HG03108 (cell line): ENCODE data around the gene SUSD5.
"Not testable (repeated sequence)": the region's sequence is repeated elsewhere in the genome, so short reads cannot be mapped to it uniquely, and the experiment has no call there.

Experiments used
- ATAC-seq: cut with Tn5 transposase; IDR thresholded peaks from one replicate; pipeline ENCODE4 v1.9.1; 2021; ENCODE audit warnings: moderate library complexity; ENCODE audit not compliant: unreplicated experiment

The SUSD5 gene

GRCh38 chr3:33196538-33196937, 22.1 kb downstream of the SUSD5 start:
- no peak for ATAC-seq

- ATAC-seq: no peak
These were observed 24.3 kb downstream of the SUSD5 start for GRCh38 chr3:33194303-33194702.

DNA sequence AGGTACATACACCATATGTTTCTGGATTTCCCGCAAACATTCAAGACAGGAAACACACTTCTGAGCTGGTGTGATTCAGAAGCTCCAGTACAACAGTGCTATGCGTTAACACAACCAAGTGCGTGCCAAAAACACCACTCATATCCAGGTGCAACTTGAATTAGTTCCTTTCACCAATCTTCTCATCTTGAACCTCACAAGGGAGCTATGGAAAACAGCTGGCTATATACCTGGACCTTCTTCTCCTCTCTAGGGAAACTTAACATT, 31.3 kb downstream of the SUSD5 start:
- no peak for ATAC-seq

- no peak for ATAC-seq
These were observed 31.9 kb downstream of the SUSD5 start for GRCh38 chr3:33186524-33187367.

DNA sequence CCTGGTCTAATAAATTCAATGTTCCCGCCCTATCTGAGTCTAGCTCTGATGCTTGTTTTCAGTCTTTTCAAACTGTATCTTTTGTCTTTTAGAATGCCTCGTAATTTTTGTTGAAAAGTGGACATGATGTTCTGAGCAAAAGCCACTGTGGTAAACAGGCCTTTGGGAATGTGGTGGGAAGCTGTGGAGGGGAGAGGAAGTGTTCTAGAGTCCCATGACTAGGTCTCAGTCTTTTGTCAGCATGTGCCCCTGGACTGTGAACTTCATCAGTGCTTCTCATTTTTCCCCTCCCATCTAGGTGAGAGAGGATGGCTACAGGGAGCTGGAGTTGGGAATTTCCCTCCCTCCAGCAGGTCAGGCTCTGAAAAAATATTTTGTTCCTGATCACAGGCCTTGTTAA, 33.7 kb downstream of the SUSD5 start:
- no peak for ATAC-seq

DNA sequence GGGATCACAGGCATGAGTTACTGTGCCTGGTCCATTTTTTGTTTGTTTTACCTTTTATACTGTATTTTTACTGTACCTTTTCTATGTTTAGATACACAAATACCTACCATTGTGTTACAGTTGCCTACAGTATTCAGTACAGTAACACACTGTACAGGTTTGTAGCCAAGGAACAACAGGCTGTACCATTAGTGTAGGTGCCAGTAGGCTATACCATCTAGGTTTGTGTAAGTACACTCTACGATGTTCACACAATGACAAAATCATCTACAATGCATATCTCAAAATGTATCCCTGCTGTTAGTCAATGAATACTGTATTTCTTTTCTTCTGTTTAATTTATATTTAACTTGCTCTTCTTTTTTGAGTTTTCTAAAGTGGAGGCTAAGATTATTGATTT, 37.0 kb downstream of the SUSD5 start:
- not testable (repeated sequence) for ATAC-seq

- ATAC-seq: no peak
These were observed 37.4 kb downstream of the SUSD5 start for GRCh38 chr3:33181229-33181628.

GRCh38 chr3:33179132-33179531, 39.5 kb downstream of the SUSD5 start:
- ATAC-seq: no peak

DNA sequence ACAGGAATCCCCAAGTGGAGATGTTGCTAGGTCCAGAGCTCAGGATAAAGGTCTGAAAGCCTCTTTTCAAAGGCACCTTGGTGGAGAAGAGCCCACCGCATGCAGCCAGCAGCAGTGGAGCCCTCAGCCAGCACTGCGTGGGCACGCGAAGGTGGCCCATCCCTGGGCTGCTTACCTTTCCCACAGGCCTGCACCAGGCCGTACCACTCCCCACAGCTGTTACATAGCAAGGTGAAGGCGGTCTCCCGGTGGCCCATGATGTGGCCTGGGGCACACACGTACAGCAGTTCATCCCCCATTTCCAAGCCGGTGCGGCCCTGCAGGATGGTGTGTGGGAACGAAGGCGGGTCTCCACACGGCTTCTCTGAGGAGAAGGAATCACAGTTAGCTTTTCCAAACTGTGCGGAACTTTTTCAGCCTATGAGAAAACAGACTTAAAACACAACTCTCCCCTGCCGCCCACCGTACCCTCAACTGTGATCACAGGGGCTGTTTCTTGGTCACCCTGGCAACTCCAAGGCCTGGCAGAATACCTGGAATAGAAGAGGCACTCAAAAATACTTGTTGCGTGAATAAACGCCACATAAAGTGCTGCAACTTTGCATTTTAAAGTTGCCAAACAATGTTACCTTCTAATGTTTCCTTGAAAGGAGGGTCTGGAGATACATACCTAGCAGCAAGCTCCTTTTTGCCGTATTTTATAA, 43.7 kb downstream of the SUSD5 start:
- ATAC-seq: no peak

DNA sequence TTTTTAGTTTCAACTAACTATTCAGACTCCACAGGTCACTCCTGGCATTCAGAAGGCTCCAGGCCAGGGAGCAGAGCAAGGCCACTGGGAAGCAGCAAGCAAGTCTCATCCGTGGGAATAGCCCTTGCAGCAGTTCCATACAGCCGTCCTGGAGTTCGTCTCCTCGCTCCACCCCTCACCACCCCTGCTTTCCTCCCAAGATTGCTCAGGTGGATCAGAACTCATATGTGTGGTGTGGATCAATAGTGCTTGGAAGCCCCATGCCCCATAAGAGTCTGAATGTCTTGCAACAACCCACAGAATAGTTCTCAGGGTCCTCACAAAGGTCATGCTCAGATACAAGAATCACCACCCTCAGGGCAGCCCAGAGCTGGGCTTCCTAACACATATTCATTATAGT, 44.5 kb downstream of the SUSD5 start:
- no peak for ATAC-seq

DNA sequence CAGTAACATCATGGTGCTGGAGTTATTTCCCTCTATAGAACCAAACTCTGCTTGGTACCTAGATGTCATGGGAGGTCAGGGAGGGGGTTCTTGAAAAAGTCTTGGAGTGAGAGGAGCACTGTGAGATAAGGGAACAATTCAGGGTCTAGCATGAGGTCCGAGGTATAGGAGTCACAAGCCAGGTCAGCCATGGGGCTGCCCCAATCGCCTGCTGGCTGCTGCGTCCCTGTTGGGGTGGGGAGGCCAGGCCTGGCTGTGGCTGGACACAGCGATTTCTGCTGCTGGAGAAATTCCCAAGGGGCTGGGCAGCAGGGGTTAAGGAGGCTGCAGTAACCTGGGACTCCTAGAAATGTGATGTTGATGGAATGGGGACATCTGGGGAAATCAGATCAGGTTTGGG, 44.9 kb downstream of the SUSD5 start:
- no peak for ATAC-seq

- no peak for ATAC-seq
These were observed 45.5 kb downstream of the SUSD5 start for GRCh38 chr3:33173103-33173502.

GRCh38 chr3:33171580-33171979, 47.0 kb downstream of the SUSD5 start:
- ATAC-seq: no peak

DNA sequence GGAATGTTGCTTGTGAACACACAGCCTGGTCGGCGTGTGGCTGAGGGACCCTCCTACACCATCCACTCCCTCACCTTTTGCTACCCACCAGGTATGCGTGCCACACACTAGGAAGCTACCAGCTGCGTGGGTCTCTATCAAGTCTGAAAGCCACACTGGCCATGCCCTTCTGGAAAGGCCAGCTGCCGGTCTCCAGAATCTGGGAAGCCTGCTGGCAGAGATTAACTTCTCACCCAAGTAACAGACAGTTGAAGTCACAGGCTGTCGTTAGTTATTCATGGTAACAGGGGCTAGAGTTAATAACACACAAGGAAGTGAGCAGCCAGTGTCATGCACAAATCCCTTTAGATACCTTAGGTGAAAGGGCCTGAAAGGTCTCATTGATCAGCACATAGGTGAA, 48.1 kb downstream of the SUSD5 start:
- no peak for ATAC-seq

DNA sequence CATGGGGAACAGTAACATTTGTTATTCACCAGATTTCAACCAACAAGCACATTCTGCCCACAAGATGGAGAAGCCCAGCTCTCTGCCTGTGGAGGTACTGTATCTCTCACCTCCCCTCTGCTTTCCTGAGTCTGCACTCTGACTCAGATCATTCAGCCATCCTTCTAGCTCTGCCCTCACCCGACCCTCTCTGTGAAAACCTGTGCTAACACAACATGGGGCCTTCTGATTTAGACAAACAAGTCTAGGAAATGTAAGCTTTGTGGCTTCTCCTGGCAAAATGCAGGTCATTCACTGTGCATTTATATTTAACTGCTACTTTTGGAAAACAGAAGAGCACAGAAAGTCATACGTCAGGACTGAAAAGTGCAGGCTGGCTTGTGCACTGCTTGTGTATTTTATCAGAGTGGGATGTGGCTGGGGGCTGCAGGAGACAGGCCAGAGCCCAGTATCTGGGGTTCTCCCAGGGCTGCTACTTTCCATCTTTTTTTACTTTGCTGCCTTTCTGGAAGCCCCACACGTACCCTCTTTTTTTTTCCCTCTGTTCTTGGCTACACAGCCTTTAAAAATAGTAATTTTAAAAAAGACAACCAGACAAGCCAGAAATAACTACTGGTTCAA, 50.8 kb downstream of the SUSD5 start:
- ATAC-seq: no peak

GRCh38 chr3:33167284-33167683, 51.3 kb downstream of the SUSD5 start:
- no peak for ATAC-seq

DNA sequence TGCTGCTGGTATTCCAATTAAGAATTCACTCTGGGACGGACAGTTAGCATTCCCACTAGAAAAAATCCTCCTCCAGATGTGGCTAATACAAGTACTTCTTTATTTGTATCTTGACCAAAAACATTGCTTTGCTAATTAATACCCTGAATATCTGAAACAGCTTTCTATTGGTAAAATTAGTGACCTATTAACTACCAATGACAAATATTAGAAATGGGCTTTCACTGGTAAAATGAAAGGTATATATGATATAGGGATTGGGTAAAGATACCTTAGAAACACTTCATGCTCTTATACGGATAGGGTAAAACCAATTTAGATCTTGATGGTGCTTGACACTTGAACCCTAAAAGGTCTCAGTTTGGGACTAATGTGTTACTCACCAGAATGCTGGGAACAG, 52.5 kb downstream of the SUSD5 start:
- no peak for ATAC-seq

DNA sequence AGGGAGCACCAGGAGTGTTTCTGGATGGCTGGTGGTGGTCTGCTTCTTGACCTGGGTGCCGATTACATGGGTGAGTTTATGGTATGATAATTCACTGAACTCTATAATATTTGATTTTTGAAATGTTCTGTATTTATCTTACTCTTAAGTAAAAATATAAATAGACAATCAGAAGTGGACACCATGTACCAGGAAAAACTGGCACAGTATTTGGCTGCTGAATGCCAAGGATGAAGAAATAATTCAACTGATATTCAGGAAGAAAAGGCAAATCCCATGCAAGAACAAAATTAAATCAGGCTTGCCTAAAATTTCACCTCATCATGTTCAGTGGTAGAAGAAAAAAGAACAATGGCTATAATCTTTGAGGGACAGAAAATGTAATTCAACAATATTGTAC, 53.2 kb downstream of the SUSD5 start:
- ATAC-seq: no peak

- ATAC-seq: not testable (repeated sequence)
These were observed 56.0 kb downstream of the SUSD5 start for GRCh38 chr3:33162621-33163020.

GRCh38 chr3:33159981-33160380, 58.6 kb downstream of the SUSD5 start:
- ATAC-seq: no peak

GRCh38 chr3:33159234-33159633, 59.4 kb downstream of the SUSD5 start:
- no peak for ATAC-seq

- no peak for ATAC-seq
These were observed 63.3 kb downstream of the SUSD5 start for GRCh38 chr3:33155301-33155700.
